PC-9 (cell line): ENCODE results near the gene FYN.

ENCODE experiments used
- CTCF ChIP-seq: fragments of 200-600 bp; sonication (generic); conservative IDR thresholded peaks from 2 replicates; pipeline ENCODE4 v1.6.1; 2017; ENCODE audit warnings: mixed run types, antibody characterized with exemption, mild to moderate bottlenecking, moderate library complexity
- EZH2 ChIP-seq: fragments of 200-600 bp; sonication (generic); IDR thresholded peaks from 2 replicates; pipeline ENCODE4 v1.8.0; 2017; ENCODE audit warnings: antibody characterized with exemption, low read depth

DNA sequence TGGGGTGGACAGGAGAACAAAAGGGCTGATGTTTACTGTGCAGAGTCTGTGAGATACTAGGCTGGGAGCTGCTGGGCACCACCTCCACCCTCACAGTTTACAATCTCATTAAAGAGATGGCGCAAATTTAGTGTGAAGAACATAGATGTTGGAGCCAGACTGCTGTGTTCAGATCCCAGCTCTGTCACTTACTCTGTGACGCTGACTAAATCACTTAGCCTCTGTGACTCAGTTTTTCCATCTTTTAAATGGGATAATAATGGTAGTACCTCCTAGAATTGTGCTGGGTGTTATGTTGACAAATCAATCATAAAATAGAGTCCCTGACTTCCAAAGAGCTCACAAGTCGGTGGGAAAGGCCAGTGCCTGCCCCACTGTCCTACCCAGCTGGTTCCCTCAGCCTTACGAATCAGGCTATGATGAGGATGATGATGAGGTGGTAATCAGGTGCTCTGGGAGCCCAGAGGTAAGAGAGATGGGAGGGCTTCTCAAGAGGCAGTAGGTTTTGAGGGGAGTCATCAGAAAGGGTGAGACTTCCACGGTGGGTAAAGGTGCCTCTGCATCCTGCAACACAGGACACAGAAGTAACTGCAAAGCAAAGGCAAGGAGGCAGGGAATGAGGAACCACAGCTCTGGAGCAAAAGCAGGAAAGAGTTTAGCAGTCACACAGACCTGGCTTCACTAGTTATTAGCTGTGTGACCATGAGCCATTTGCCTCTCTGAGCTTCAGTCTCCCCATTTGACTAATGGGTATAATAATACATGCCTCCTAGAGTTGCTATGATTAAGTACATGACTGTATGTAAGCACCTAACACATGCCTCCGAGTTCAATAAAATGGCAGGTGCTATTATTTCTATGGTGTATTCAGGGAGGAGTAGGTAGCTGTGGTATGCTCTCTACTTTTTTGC, 8.9 kb downstream of the FYN start:
- TF ChIP-seq CTCF (no peak), EZH2 (no peak)
